GM06990 (cell line): Measurements from ENCODE around the gene ERBB4.

Source experiments
- DNase-seq: peaks from one replicate; pipeline ENCODE4 v3.0.0-alpha.2; 2011; ENCODE audit not compliant: insufficient read length; ENCODE audit errors: extremely low read depth
- H3K27me3 ChIP-seq: replicated peaks from 2 replicates; pipeline ENCODE4 v1.6.0; 2011; ENCODE audit warnings: low read length; ENCODE audit not compliant: control insufficient read depth, insufficient read depth
- H3K36me3 ChIP-seq: 2 replicates; pipeline ENCODE4 v1.5.1; 2011; ENCODE audit warnings: low read length; ENCODE audit not compliant: control insufficient read depth, insufficient read depth
- H3K4me3 ChIP-seq: replicated peaks from 2 replicates; pipeline ENCODE4 v1.5.1; 2011; ENCODE audit warnings: low read depth, mild to moderate bottlenecking, control low read depth, low read length
- CTCF ChIP-seq: IDR thresholded peaks from 2 replicates; pipeline ENCODE4 v1.5.1; 2011; ENCODE audit warnings: low read length, control low read depth, mild to moderate bottlenecking, inconsistent platforms; ENCODE audit not compliant: insufficient read depth, poor library complexity, severe bottlenecking

The ERBB4 gene

GRCh38 chr2:212097001-212097400 is 441.6 kb downstream of the ERBB4 start:
- Histone ChIP-seq H3K36me3 (no peaks in the 10 kb centered on the region), H3K27me3 (no peaks in the 10 kb centered on the region), H3K4me3 (no peak overlapping the region)
- TF ChIP-seq CTCF = no peak
- DNase-seq = no peak

- no peak for DNase-seq
- Histone ChIP-seq H3K4me3 (no peak overlapping the region), H3K27me3 (no peaks in the 10 kb centered on the region), H3K36me3 (no peaks in the 10 kb centered on the region)
- no peak for TF ChIP-seq CTCF
Measured at GRCh38 chr2:212089873-212090272, 448.7 kb downstream of the ERBB4 start.

GRCh38 chr2:212088353-212088752 is 450.2 kb downstream of the ERBB4 start:
- no peak for DNase-seq
- no peak for TF ChIP-seq CTCF

GRCh38 chr2:212083492-212083891 is 455.1 kb downstream of the ERBB4 start:
- Histone ChIP-seq H3K27me3 (no peaks in the 10 kb centered on the region), H3K4me3 (no peak overlapping the region), H3K36me3 (no peaks in the 10 kb centered on the region)
- no peak for DNase-seq
- TF ChIP-seq CTCF = no peak

More at GRCh38 chr2:212088353-212088752, 450.2 kb downstream of the ERBB4 start:
- Histone ChIP-seq H3K4me3 (no peak overlapping the region), H3K36me3 (no peaks in the 10 kb centered on the region), H3K27me3 (no peaks in the 10 kb centered on the region)

- TF ChIP-seq CTCF = no peak
- Histone ChIP-seq H3K4me3 (no peak overlapping the region; the same call in 1 of the 2 replicates), H3K27me3 (no peaks in the 10 kb centered on the region), H3K36me3 (no peaks in the 10 kb centered on the region)
- DNase-seq = peak; percentile 7
Measured at GRCh38 chr2:212078103-212078502, 460.5 kb downstream of the ERBB4 start.

- no peaks in the 10 kb centered on the region for H3K27me3 ChIP-seq
- no peak overlapping the region for H3K4me3 ChIP-seq
- DNase-seq = no peak
- H3K36me3 ChIP-seq = no peaks in the 10 kb centered on the region
- TF ChIP-seq CTCF = no peak
Measured at GRCh38 chr2:212076456-212076855, 462.1 kb downstream of the ERBB4 start.
